ENCODE measurements around the gene ABCD3.
"Not testable (repeated sequence)": the region's sequence is repeated elsewhere in the genome, so short reads cannot be mapped to it uniquely, and the experiment has no call there.

The ABCD3 gene

GRCh38 chr1:94551449-94551848, 133.3 kb downstream of the ABCD3 start:
- no peaks in the 10 kb centered on the region for H3K4me1 Mint-ChIP-seq (ENCODE audit: low read depth)
- no peak overlapping the region for H3K4me3 Mint-ChIP-seq
- DNase-seq: no peak
- no peak overlapping the region for H3K27ac Mint-ChIP-seq
- no peaks in the 10 kb centered on the region for H3K36me3 Mint-ChIP-seq (ENCODE audit: low read depth)
- peaks cover 44% of the 10 kb centered on the region for H3K27me3 Mint-ChIP-seq
- H3K9me3 Mint-ChIP-seq: no peaks in the 10 kb centered on the region

- Mint-ChIP-seq H3K4me3 (no peak overlapping the region), H3K27me3 (peaks cover 38% of the 10 kb centered on the region), H3K36me3 (ENCODE audit: low read depth) (no peaks in the 10 kb centered on the region), H3K27ac (no peak overlapping the region), H3K9me3 (no peaks in the 10 kb centered on the region), H3K4me1 (ENCODE audit: low read depth) (no peaks in the 10 kb centered on the region)
- DNase-seq: no peak
These were observed 133.9 kb downstream of the ABCD3 start for GRCh38 chr1:94552071-94552586.

- H3K4me3 Mint-ChIP-seq: no peak overlapping the region
- peaks cover 29% of the 10 kb centered on the region for H3K27me3 Mint-ChIP-seq
- H3K27ac Mint-ChIP-seq: no peak overlapping the region
- no peaks in the 10 kb centered on the region for H3K36me3 Mint-ChIP-seq (ENCODE audit: low read depth)
- DNase-seq: no peak
- no peaks in the 10 kb centered on the region for H3K9me3 Mint-ChIP-seq
- H3K4me1 Mint-ChIP-seq (ENCODE audit: low read depth): no peaks in the 10 kb centered on the region
These were observed 135.1 kb downstream of the ABCD3 start for GRCh38 chr1:94553323-94553730.

- Mint-ChIP-seq H3K4me1 (ENCODE audit: low read depth) (no peaks in the 10 kb centered on the region), H3K27ac (no peak overlapping the region), H3K36me3 (ENCODE audit: low read depth) (no peaks in the 10 kb centered on the region), H3K4me3 (no peak overlapping the region), H3K27me3 (peaks cover 27% of the 10 kb centered on the region), H3K9me3 (no peaks in the 10 kb centered on the region)
- no peak for DNase-seq
These were observed 135.7 kb downstream of the ABCD3 start for GRCh38 chr1:94553931-94554330.

- H3K9me3 Mint-ChIP-seq: no peaks in the 10 kb centered on the region
- H3K4me1 Mint-ChIP-seq (ENCODE audit: low read depth): no peaks in the 10 kb centered on the region
- no peak overlapping the region for H3K27ac Mint-ChIP-seq
- DNase-seq: no peak
- no peaks in the 10 kb centered on the region for H3K36me3 Mint-ChIP-seq (ENCODE audit: low read depth)
- peaks cover 27% of the 10 kb centered on the region for H3K27me3 Mint-ChIP-seq
- no peak overlapping the region for H3K4me3 Mint-ChIP-seq
These were observed 136.4 kb downstream of the ABCD3 start for GRCh38 chr1:94554580-94554979.

- no peaks in the 10 kb centered on the region for H3K9me3 Mint-ChIP-seq
- H3K4me1 Mint-ChIP-seq (ENCODE audit: low read depth): no peaks in the 10 kb centered on the region
- no peak overlapping the region for H3K27ac Mint-ChIP-seq
- peaks cover 22% of the 10 kb centered on the region for H3K27me3 Mint-ChIP-seq
- H3K36me3 Mint-ChIP-seq (ENCODE audit: low read depth): no peaks in the 10 kb centered on the region
- no peak for DNase-seq
- H3K4me3 Mint-ChIP-seq: no peak overlapping the region
These were observed 136.9 kb downstream of the ABCD3 start for GRCh38 chr1:94555091-94555490.

- H3K9me3 Mint-ChIP-seq: no peaks in the 10 kb centered on the region
- H3K27ac Mint-ChIP-seq: no peak overlapping the region
- no peak overlapping the region for H3K4me3 Mint-ChIP-seq
- no peaks in the 10 kb centered on the region for H3K36me3 Mint-ChIP-seq (ENCODE audit: low read depth)
- no peaks in the 10 kb centered on the region for H3K4me1 Mint-ChIP-seq (ENCODE audit: low read depth)
- no peak for DNase-seq
- peaks cover 7% of the 10 kb centered on the region for H3K27me3 Mint-ChIP-seq
These were observed 141.7 kb downstream of the ABCD3 start for GRCh38 chr1:94559921-94560320.

GRCh38 chr1:94560333-94560732, 142.1 kb downstream of the ABCD3 start:
- Mint-ChIP-seq H3K4me1 (ENCODE audit: low read depth) (no peaks in the 10 kb centered on the region), H3K27me3 (peaks cover 4% of the 10 kb centered on the region), H3K36me3 (ENCODE audit: low read depth) (no peaks in the 10 kb centered on the region), H3K27ac (no peak overlapping the region), H3K9me3 (no peaks in the 10 kb centered on the region), H3K4me3 (no peak overlapping the region)
- DNase-seq: no peak

GRCh38 chr1:94562519-94563260, 144.5 kb downstream of the ABCD3 start:
- Mint-ChIP-seq H3K27me3 (peaks cover 2% of the 10 kb centered on the region), H3K36me3 (ENCODE audit: low read depth) (no peaks in the 10 kb centered on the region), H3K4me3 (no peak overlapping the region), H3K9me3 (no peaks in the 10 kb centered on the region), H3K27ac (no peak overlapping the region), H3K4me1 (ENCODE audit: low read depth) (no peaks in the 10 kb centered on the region)
- DNase-seq: no peak

- H3K4me3 Mint-ChIP-seq: no peak overlapping the region
- H3K9me3 Mint-ChIP-seq: no peaks in the 10 kb centered on the region
- no peaks in the 10 kb centered on the region for H3K4me1 Mint-ChIP-seq (ENCODE audit: low read depth)
- H3K27ac Mint-ChIP-seq: no peak overlapping the region
- H3K36me3 Mint-ChIP-seq (ENCODE audit: low read depth): no peaks in the 10 kb centered on the region
- peaks cover 2% of the 10 kb centered on the region for H3K27me3 Mint-ChIP-seq
- no peak for DNase-seq
These were observed 147.7 kb downstream of the ABCD3 start for GRCh38 chr1:94565901-94566300.

- not testable (repeated sequence) for H3K9me3 Mint-ChIP-seq; DNase-seq; H3K27me3 Mint-ChIP-seq; H3K27ac Mint-ChIP-seq; H3K36me3 Mint-ChIP-seq (ENCODE audit: low read depth); H3K4me1 Mint-ChIP-seq (ENCODE audit: low read depth); H3K4me3 Mint-ChIP-seq
These were observed 148.2 kb downstream of the ABCD3 start for GRCh38 chr1:94566436-94566835.

GRCh38 chr1:94567975-94568607, 149.9 kb downstream of the ABCD3 start:
- H3K27me3 Mint-ChIP-seq; H3K4me1 Mint-ChIP-seq (ENCODE audit: low read depth); H3K27ac Mint-ChIP-seq; DNase-seq; H3K36me3 Mint-ChIP-seq (ENCODE audit: low read depth); H3K9me3 Mint-ChIP-seq; H3K4me3 Mint-ChIP-seq: not testable (repeated sequence)

Measured in activated T-cell treated with anti-CD3 and anti-CD28 coated beads, Interleukin-2, amount 50 U/mL, for 24 hours (primary cell).